Cerebellar cortex (tissue), 1 donor: ENCODE measurements around the gene IDH2.
"Not testable (repeated sequence)": the region's sequence is repeated elsewhere in the genome, so short reads cannot be mapped to it uniquely, and the experiment has no call there.

Source experiments
- DNase-seq: peaks from one replicate; pipeline ENCODE4 v3.0.0-alpha.2; 2015; ENCODE audit warnings: low spot score

Gene IDH2

DNA sequence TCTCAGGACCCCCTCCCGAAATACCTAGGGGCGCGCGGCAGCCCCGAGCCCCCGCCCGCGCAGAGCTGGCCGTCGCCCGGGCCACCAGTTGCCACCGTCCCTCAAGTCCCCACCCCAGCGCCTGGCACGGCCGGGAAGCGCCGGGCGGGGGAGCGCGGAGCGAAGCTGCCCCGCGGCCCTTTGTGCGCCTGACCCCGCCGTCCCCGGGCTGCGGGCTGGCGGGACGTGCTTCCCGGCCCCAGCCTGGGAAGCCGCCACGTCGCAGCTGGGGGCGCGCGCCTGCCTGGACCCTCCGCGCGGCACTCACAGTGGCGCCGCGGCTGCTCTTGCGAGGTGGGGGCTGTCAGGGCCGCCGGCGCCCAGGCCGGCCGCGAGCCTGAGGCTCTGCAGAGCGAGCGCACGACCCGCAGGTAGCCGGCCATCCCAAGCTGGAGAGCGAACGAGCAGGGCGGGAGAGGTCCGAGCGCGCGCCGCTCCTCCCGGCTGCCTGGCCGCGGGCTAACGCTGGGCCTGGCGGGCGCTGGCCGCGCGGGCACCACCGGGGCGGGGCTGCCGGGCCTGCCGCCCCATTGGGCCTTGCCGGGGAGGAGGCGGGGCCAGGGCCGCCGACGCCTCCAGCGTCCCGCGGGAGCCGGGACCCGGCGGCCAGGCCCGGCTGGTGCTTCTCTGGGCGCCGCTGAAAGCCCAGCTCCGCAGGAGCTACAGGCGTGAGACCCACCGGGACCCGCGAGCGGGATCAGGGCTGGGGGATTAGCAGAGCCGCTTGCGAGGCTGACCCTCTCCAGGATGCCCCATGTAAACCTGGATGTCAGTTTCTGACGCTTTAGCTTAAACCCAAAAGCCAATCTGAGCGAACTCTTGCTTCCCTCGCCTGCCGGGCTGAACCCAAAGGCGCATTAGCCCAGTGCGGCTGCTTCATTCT, at the start of gene IDH2:
IDH2 (minus strand) TSS at position 500 of the 922 bp plus-strand sequence; CDS start at position 422, 78 bp downstream.
- DNase-seq, result peak; percentile 76

DNA sequence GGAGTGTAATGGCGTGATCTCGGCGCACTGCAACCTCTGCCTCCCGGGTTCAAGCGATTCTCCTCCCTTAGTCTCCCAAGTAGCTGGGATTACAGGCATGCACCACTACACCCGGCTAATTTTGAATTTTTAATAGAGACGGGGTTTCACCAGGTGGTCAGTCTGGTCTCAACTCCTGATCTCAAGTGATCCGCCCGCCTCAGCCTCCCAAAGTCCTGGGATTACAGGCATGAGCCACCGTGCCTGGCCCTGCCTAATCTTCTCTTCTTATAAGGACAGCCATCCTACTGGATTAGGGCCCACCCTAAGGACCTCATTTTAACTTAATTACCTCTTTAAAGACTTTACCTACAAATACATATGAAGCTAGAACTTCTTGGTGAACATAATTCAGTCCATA, 48.3 kb upstream of the IDH2 start:
- not testable (repeated sequence) for DNase-seq

DNA sequence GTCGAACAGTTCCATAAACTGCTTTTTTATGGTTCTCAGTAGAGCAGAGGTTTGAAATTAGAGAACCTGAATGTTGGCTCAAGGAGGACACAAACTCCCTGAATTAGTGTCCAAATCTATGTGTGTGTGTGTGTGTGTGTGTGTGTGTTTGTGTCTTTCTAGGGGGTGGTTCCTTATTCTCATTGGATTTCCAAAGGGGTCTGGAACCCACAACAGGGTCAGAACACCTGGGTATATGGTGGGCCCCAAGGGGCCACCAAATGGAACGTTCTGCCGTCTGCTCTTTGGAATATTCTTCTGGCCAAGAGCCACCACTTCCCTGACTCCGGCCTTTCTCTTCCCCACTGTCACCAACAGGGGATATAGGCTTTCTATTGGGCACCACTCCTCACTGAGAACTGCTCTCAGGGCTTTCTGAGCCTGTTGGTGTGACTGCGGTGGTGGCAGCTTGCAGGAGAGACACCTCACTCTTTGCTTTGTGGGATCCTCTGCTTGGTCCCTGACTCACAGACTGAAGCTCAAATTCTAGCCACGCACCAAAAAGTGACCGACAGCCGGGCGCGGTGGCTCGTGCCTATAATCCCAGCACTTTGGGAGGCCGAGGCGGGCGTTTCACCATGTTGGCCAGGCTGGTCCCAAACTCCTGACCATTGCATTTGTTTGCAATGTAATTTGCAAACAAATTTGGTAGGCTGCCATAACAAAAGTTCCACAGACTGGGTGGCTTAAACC, 47.5 kb upstream of the IDH2 start:
- DNase-seq, result no peak

GRCh38 chr15:90146198-90146761, 44.0 kb upstream of the IDH2 start:
- DNase-seq, result not testable (repeated sequence)

GRCh38 chr15:90145761-90146160, 43.5 kb upstream of the IDH2 start:
- DNase-seq, result no peak

DNA sequence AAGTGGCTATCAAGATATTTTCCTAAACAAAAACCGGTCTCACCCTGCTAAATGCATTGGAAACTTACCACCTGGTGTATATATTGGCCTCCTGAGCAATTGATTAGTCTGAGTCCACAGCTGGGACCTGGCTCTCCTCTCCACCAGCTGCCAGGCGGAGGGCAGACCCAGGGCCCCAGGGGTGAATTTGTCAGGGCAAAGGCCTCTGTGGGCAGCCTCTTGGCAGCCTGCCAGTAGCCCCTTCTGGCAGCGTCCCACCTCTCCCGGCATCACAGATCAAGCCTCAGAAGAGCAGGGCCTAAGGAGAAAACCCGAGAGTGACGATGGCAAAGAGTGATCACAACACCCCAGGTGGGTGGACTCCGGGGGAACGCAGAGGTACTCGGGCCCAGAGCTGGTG, 43.0 kb upstream of the IDH2 start:
- DNase-seq, result no peak

DNA sequence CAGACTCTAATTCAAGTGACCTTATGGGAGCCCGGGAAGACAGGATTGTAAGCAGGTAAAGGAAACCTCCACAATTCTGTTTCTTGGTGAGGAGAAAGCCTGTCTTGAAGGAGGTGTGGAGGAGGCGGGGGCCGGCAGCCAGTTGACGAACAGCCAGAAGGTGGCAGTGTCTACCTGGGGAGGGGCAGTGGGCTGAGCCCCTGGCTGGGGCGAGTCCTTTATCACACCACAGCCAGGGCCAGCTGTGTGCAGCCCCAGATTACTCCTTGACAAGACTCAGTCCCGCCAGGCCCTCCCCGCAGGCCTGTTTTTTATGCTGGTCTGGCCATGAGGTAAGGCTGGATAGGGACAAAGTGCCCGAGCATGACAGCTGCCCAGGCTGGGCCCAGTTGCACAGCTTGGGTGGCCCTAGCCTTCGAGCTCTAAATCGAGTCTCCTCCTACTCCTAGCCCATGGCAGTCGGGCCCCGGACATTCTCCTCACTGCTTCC, 40.9 kb upstream of the IDH2 start:
- peak; percentile 61 for DNase-seq

- no peak for DNase-seq
Observed at GRCh38 chr15:90142216-90143165, 40.2 kb upstream of the IDH2 start.

GRCh38 chr15:90141646-90142045, 39.4 kb upstream of the IDH2 start:
- DNase-seq, result no peak

- DNase-seq, result not testable (repeated sequence)
Observed at GRCh38 chr15:90139549-90139948, 37.3 kb upstream of the IDH2 start.

GRCh38 chr15:90138071-90138833, 36.0 kb upstream of the IDH2 start:
- no peak for DNase-seq

- DNase-seq, result no peak
Observed at GRCh38 chr15:90132437-90132836, 30.2 kb upstream of the IDH2 start.

DNA sequence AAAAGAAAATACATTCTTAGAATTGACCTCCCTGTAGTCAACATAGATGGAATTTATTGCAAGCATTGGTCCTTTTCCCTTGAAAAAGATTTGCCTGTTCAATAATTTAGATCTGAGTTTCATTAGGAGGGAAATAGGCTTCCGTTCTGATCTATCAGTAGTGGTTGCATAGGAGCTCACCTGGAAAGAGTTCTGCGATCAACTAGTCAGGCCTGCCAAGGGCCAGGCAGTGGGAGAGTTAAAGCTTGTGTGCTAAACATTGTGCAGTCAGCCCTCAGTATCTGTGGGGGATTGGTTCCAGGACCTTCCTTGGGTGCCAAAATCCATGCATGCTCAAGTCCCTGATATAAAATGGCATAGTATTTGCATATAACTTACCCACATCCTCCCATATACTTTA, 29.6 kb upstream of the IDH2 start:
- DNase-seq, result no peak

DNA sequence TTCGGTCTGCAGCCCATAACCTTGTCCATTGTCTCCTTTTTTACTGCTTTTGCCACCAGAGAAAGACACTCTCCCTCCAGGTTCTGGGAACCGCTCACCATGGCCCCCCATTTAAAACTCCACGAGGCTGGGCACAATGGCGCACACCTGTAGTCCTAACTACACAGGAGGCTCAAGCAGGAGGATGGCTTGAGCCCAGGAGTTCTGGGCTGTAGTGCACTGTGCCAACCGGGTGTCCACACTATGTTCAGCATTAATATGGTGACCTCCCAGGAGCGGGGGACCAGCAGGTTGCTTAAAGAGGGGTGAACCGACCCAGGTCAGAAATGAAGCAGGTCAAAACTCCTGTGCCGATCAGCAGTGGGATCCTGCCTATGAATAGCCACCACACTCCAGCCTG, 28.0 kb upstream of the IDH2 start:
- no peak for DNase-seq

- DNase-seq, result no peak
Observed at GRCh38 chr15:90126596-90127435, 24.5 kb upstream of the IDH2 start.

GRCh38 chr15:90126022-90126421, 23.8 kb upstream of the IDH2 start:
- no peak for DNase-seq

DNA sequence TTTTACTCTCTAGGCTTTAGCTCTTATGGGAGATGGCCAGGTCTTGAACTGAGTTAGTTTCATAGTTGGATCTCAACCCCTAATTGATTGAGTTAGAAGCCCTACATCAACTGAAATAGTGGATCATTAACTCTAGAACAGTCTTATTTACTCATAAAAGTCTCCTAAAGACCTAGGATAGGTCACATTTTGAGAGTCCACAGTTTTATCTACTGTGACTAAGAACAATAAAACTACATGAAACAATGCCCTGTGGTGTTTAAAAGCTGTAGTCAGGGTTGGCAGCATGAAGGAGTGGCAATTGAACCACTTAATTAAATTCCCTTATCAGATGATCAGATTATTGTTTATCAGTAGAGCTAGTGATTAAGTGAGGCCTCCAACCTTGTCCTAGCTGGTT, 22.2 kb upstream of the IDH2 start:
- no peak for DNase-seq

DNA sequence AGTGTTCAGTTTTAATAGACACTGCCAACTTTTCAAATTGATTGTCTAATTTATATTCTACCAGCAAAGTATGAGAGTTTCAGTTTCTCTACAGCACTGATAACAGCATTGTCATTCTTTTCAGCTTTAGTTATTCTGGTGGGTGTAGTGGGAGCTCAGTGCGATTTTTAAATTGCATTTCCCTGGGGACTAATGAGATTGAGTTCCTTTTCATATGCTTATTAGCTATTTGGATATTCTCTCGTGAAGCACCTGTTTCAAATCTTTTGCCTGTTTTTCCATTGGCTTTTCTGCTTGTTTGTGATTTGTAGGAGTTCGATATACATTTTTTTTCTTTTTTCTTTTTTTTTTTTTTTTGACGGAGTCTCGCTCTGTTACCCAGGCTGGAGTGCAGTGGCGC, 18.8 kb upstream of the IDH2 start:
- DNase-seq, result no peak

DNA sequence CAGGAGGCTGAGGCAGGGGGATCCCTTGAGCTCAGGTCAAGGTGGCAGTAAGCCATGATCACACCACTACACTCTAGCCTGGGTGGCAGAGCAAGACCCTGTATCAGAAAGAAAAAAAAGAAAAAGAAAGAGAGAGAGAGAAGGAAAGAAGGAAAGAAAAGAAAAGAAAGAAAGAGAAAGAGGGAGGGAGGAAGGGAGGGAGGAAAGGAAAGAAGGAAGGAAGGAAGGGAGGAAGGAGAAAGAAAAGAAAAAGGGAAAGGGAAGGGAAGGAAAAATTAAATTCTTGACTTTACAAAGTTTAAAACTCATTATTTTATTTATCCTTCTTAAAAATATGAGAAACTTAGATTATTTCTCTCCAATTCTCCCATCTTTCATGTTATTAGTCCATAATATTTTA, 17.1 kb upstream of the IDH2 start:
- DNase-seq, result no peak

DNA sequence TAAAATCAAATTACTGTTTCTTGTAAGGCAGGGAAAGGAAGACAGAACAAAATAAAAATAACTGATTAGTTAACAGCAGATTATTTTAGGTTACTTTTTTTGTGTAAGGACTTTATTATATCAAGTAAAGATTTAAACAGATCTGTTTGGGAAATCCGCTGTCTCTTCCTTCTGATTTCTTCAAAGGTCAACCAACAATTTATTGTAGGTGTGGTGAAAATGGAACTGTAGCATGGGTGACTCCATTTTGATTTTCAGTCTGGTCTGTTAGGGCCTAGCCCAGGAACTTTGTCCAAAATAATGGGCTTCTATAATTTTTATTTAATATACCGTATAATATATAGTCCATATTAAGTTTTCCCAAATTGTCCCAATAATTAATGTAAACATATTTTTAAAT, 13.5 kb upstream of the IDH2 start:
- no peak for DNase-seq
